Loucy (cell line): ENCODE data around the gene SPDEF.

Experiments
- EZH2phosphoT487 ChIP-seq: fragments of 200-600 bp; IDR thresholded peaks from 2 replicates; pipeline ENCODE4 v1.6.1; 2018; ENCODE audit warnings: antibody characterized with exemption, mild to moderate bottlenecking, moderate library complexity, borderline replicate concordance
- TF ChIP-seq, protein P1 (sequence below): fragments of 200-600 bp; sonication (generic); conservative IDR thresholded peaks from 2 replicates; pipeline ENCODE4 v1.5.1; 2014; ENCODE audit warnings: mild to moderate bottlenecking, antibody characterized with exemption, low read length

DNA sequence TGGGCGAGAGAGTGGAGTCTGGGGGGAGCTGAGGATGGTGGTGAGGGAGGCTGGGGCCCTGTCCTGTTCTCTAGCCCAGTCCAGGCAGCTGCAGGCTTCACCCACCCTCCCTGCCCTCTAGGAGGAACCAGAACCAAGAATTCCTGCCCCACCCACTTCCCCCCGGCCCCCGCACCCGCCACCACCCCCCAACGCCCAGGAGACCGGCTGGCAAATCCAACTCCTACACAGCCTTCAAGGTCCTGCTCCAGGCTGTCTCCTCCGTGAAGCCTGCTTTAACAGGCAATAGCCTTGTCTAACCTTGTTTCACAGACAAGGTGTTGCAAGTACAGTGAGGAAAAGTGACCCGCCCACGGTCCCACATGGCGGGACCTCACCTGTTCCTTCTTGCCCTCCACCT, 2.4 kb downstream of the SPDEF start:
- TF ChIP-seq, protein P1, sequence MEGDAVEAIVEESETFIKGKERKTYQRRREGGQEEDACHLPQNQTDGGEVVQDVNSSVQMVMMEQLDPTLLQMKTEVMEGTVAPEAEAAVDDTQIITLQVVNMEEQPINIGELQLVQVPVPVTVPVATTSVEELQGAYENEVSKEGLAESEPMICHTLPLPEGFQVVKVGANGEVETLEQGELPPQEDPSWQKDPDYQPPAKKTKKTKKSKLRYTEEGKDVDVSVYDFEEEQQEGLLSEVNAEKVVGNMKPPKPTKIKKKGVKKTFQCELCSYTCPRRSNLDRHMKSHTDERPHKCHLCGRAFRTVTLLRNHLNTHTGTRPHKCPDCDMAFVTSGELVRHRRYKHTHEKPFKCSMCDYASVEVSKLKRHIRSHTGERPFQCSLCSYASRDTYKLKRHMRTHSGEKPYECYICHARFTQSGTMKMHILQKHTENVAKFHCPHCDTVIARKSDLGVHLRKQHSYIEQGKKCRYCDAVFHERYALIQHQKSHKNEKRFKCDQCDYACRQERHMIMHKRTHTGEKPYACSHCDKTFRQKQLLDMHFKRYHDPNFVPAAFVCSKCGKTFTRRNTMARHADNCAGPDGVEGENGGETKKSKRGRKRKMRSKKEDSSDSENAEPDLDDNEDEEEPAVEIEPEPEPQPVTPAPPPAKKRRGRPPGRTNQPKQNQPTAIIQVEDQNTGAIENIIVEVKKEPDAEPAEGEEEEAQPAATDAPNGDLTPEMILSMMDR, result no peak
- TF ChIP-seq EZH2phosphoT487, result no peak
